CD4-positive, alpha-beta memory T cell (primary cell): ENCODE data around the gene CCZ1B. TPM values are rescaled to one million over a fixed set of nuclear protein-coding genes. Genes with fewer than 3 reads are reported as not detected.
"Not testable (repeated sequence)": the region's sequence is repeated elsewhere in the genome, so short reads cannot be mapped to it uniquely, and the experiment has no call there.

Source experiments
- CTCF ChIA-PET: fragments of 350-600 bp; sonication (Branson Sonifier 250); formaldehyde crosslinking; loops from one replicate; lab custom pipeline; 2021; ENCODE audit warnings: inconsistent platforms; ENCODE audit not compliant: partially characterized antibody; lab: Charles Lee
- POLR2A ChIA-PET: fragments of 350-600 bp; sonication (Branson Sonifier 250); formaldehyde crosslinking; loops from one replicate; lab custom pipeline; 2021; ENCODE audit not compliant: partially characterized antibody; lab: Charles Lee
- DNase-seq, 5 donors: peaks; one replicate each; pipeline versions ENCODE4 v3.0.0 to v3.0.0-alpha.2; 2020 to 2022; ENCODE audit warnings: mixed read lengths in 1 of 5
- H3K27ac ChIP-seq: one replicate; pipeline ENCODE4 v1.7.0; 2013; ENCODE audit warnings: low read depth, low read length
- H3K27me3 ChIP-seq: 2 replicates; pipeline ENCODE4 v1.7.0; 2013; ENCODE audit warnings: mild to moderate bottlenecking, low read length, moderate library complexity; ENCODE audit not compliant: insufficient read depth
- H3K36me3 ChIP-seq: 2 replicates; pipeline ENCODE4 v1.7.0; 2013; ENCODE audit warnings: mild to moderate bottlenecking, low read length, moderate library complexity; ENCODE audit not compliant: insufficient read depth
- H3K4me1 ChIP-seq: 2 replicates; pipeline ENCODE4 v1.7.0; 2013; ENCODE audit warnings: mild to moderate bottlenecking, low read length, moderate library complexity; ENCODE audit not compliant: insufficient read depth
- H3K4me3 ChIP-seq, 2 donors: one replicate each; pipeline ENCODE4 v1.7.0; 2013; ENCODE audit warnings: low read length in 2 of 2, mild to moderate bottlenecking in 1 of 2
- H3K9me3 ChIP-seq, 2 donors: one replicate each; pipeline ENCODE4 v1.7.0; 2013; ENCODE audit warnings: low read length in 2 of 2, control low read depth in 1 of 2; ENCODE audit not compliant: control insufficient read depth in 1 of 2
- H3K27ac Mint-ChIP-seq, 7 donors: one replicate each; pipeline ENCODE4 v1.8.0; 2020 to 2021; ENCODE audit warnings: mixed read lengths in 7 of 7, mild to moderate bottlenecking in 6 of 7, inconsistent platforms in 3 of 7, moderate library complexity in 3 of 7
- H3K27me3 Mint-ChIP-seq, 2 donors: one replicate each; pipeline ENCODE4 v1.8.0; 2020 to 2021; ENCODE audit warnings: mixed read lengths in 2 of 2
- H3K36me3 Mint-ChIP-seq, 2 donors: one replicate each; pipeline ENCODE4 v1.8.0; 2020 to 2021; ENCODE audit warnings: mixed read lengths in 2 of 2, inconsistent platforms in 1 of 2, mild to moderate bottlenecking in 1 of 2
- H3K4me1 Mint-ChIP-seq, 4 donors: one replicate each; pipeline ENCODE4 v1.8.0; 2020 to 2021; ENCODE audit warnings: mixed read lengths in 4 of 4, mild to moderate bottlenecking in 1 of 4
- H3K4me3 Mint-ChIP-seq, 8 donors: one replicate each; pipeline ENCODE4 v1.8.0; 2020 to 2021; ENCODE audit warnings: mixed read lengths in 8 of 8, mild to moderate bottlenecking in 7 of 8, moderate library complexity in 6 of 8, inconsistent platforms in 3 of 8
- H3K9me3 Mint-ChIP-seq, 8 donors: one replicate each; pipeline ENCODE4 v1.8.0; 2020 to 2021; ENCODE audit warnings: mixed read lengths in 8 of 8, mild to moderate bottlenecking in 5 of 8, inconsistent platforms in 3 of 8, moderate library complexity in 1 of 8
- intact Hi-C: fragments of 100-400 bp; cut with micrococcal nuclease; formaldehyde crosslinking; loops from one replicate; pipeline ENCODE4 v1.15.1; 2023
- polyA plus RNA-seq, 2 donors: library from polyadenylated mRNA; unstranded; fragments of 300-500 nt; fragmentation: Illumina TruSeq; gene quantifications; one replicate each; pipeline ENCODE4 v1.2.3, GENCODE V29; 2021
- total RNA-seq, 2 experiments: library from RNA; stranded (reverse); gene quantifications; one replicate each; pipeline ENCODE4 v1.2.3, GENCODE V29; 2021

The CCZ1B gene
- total and polyA plus RNA-seq, 4 experiments from 2014 or later, result 22.1 to 95.3 (median 60.8) TPM

DNA sequence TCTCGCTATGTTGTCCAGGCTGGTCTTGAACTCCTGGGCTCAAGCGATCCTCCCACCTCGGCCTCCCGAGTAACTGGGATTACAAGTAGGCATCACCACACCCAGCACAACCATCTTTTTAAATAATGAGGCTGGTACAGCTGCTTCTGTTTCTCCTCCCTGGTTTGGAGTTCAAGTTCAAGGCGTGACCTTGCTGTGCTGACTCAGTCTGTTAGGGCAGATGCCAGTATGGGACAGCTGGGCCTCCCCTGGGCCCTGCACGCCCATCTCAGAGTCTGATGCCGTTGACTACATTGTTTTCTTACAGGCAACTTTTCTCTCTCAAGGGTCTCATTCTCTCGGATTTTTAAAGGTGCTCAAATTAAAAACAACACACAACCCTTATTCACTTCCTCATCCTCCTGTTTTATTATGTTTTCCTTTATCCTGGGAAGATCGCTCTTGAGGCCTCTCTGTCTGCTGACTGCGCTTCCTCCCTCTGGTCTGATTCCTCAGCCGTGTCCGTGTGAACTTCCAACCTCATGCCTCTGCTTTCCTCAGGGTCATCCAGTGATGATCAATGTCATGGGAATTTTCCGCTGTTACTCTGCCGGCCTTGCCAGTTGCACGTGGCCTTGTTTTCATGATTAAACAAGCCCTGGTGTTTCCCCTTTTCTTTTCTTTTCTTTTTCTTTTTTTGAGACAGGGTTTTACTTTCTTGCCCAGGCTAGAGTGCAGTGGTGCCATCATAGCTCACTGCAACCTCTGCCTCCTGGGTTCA, 33.8 kb downstream of the CCZ1B start:
- H3K4me3 ChIP-seq, intact Hi-C loops: not testable (repeated sequence)

DNA sequence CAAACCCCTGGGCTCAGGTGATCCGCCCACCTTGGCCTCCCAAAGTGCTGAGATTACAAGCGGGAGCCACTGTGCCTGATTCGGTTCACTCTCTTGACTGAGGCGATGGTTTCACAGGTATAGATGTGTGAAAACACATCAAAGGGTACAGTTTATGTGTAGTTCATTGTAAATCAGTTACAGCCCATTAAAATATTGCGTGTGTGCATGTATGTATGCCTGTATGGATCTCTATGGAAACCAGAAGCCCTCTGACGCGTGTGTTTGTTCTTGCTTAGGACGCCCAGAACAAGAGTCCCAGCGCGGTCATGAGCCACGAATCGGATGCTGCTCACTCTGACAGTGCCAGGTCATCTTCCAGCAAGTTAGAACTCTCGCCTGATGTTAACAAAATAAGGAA, 36.7 kb downstream of the CCZ1B start:
- H3K4me1 Mint-ChIP-seq, POLR2A ChIA-PET, H3K27me3 Mint-ChIP-seq, H3K27me3 ChIP-seq, H3K36me3 Mint-ChIP-seq, H3K27ac Mint-ChIP-seq, intact Hi-C loops, H3K27ac ChIP-seq, H3K4me3 Mint-ChIP-seq, CTCF ChIA-PET, H3K36me3 ChIP-seq, H3K9me3 Mint-ChIP-seq, H3K4me1 ChIP-seq, H3K9me3 ChIP-seq, DNase-seq, H3K4me3 ChIP-seq: not testable (repeated sequence)

More for the DNA sequence above, 33.8 kb downstream of the CCZ1B start:
- CTCF ChIA-PET, H3K36me3 ChIP-seq, DNase-seq, H3K9me3 ChIP-seq, H3K9me3 Mint-ChIP-seq, POLR2A ChIA-PET, H3K4me1 ChIP-seq, H3K27ac ChIP-seq, H3K4me3 Mint-ChIP-seq, H3K27me3 Mint-ChIP-seq, H3K27me3 ChIP-seq, H3K36me3 Mint-ChIP-seq, H3K4me1 Mint-ChIP-seq: not testable (repeated sequence)
- H3K27ac Mint-ChIP-seq, result peak overlapping the region in 1 of 7 donors; percentile 25

- DNase-seq, H3K27me3 ChIP-seq, H3K9me3 Mint-ChIP-seq, H3K9me3 ChIP-seq, H3K27ac Mint-ChIP-seq, CTCF ChIA-PET, H3K36me3 ChIP-seq, POLR2A ChIA-PET, H3K4me3 Mint-ChIP-seq, H3K4me3 ChIP-seq, intact Hi-C loops, H3K4me1 Mint-ChIP-seq, H3K27ac ChIP-seq, H3K4me1 ChIP-seq, H3K36me3 Mint-ChIP-seq, H3K27me3 Mint-ChIP-seq: not testable (repeated sequence)
Observed at GRCh38 chr7:6781581-6781980, 44.5 kb downstream of the CCZ1B start.

GRCh38 chr7:6761186-6761585, 64.9 kb downstream of the CCZ1B start:
- intact Hi-C loops, POLR2A ChIA-PET: not testable (repeated sequence)

GRCh38 chr7:6753964-6754363, 72.1 kb downstream of the CCZ1B start, which contains the start of gene RSPH10B2:
Gene RSPH10B2, plus strand, starts transcription at chr7:6754103. Its CDS starts 3,575 bp downstream, at chr7:6757678.
- H3K4me1 Mint-ChIP-seq, DNase-seq, H3K27ac ChIP-seq, H3K9me3 ChIP-seq, H3K9me3 Mint-ChIP-seq, POLR2A ChIA-PET, H3K4me3 ChIP-seq, H3K27ac Mint-ChIP-seq, H3K27me3 Mint-ChIP-seq, H3K36me3 Mint-ChIP-seq, H3K27me3 ChIP-seq, intact Hi-C loops, H3K36me3 ChIP-seq, H3K4me3 Mint-ChIP-seq, H3K4me1 ChIP-seq, CTCF ChIA-PET: not testable (repeated sequence)

More at GRCh38 chr7:6761186-6761585, 64.9 kb downstream of the CCZ1B start:
- H3K4me1 ChIP-seq, H3K4me3 Mint-ChIP-seq, H3K9me3 ChIP-seq, CTCF ChIA-PET, H3K27ac ChIP-seq, DNase-seq, H3K27me3 Mint-ChIP-seq, H3K36me3 Mint-ChIP-seq, H3K27ac Mint-ChIP-seq, H3K9me3 Mint-ChIP-seq, H3K27me3 ChIP-seq, H3K36me3 ChIP-seq, H3K4me3 ChIP-seq, H3K4me1 Mint-ChIP-seq: not testable (repeated sequence)

DNA sequence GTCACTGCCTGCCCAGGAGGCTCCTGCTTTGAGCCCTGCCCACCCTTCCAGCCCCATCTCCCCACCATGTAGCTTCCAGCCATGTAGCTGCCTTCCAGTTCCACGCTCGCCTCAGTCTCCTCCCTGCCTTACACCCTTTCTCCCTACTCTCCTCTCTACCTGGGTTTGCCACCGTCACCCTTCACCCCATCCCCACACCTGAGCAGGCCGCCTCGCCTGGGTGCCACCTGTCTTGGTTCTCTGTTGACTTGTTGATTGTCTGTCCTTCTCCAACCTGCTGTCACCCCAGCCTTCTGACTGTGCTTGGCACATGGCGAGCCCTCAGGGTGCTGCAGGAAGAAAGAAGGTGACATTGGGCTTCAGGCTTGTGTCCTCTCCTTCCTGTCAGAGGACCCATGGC, 75.9 kb downstream of the CCZ1B start:
- POLR2A ChIA-PET, DNase-seq, H3K4me3 ChIP-seq, H3K27ac ChIP-seq, H3K9me3 ChIP-seq, H3K36me3 ChIP-seq, H3K27me3 Mint-ChIP-seq, CTCF ChIA-PET, H3K9me3 Mint-ChIP-seq, H3K27me3 ChIP-seq, H3K4me1 Mint-ChIP-seq, H3K36me3 Mint-ChIP-seq, H3K4me1 ChIP-seq, H3K4me3 Mint-ChIP-seq, intact Hi-C loops: not testable (repeated sequence)
- H3K27ac Mint-ChIP-seq, result peak overlapping the region in 1 of 7 donors; percentile 32

DNA sequence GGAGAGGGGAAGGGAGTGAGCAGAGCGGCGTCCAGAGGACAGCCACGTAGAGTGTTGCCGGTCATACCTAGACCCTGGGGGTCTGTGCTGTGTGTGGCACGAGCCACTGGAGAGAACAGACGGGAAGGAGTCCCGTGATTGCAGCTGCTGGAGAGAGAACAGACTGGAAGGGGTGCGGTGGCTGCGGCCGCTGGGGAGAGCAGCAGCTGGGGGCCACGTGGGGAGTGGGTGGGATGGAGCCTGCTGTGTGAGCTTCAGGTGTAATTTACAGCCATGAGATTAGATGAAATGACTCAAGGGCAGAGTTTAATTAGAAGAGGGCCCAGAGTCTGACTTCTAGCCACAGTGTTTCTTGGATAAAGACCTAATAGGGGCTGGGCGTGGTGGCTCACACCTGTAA, 76.7 kb downstream of the CCZ1B start:
- POLR2A ChIA-PET, H3K36me3 ChIP-seq, H3K9me3 ChIP-seq, H3K4me3 Mint-ChIP-seq, H3K27me3 Mint-ChIP-seq, H3K27ac Mint-ChIP-seq, H3K4me1 ChIP-seq, DNase-seq, H3K4me3 ChIP-seq, H3K4me1 Mint-ChIP-seq, CTCF ChIA-PET, H3K9me3 Mint-ChIP-seq, H3K27ac ChIP-seq, H3K27me3 ChIP-seq, H3K36me3 Mint-ChIP-seq, intact Hi-C loops: not testable (repeated sequence)
